A204.1 (cell line): ENCODE measurements around the gene PLAC1.

Source experiments
- FAIRE-seq: peaks from 2 replicates; lab custom pipeline; 2012; peaks lifted over from hg19 to GRCh38; lab: Jason Lieb, UNC

Gene PLAC1, protein sequence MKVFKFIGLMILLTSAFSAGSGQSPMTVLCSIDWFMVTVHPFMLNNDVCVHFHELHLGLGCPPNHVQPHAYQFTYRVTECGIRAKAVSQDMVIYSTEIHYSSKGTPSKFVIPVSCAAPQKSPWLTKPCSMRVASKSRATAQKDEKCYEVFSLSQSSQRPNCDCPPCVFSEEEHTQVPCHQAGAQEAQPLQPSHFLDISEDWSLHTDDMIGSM

DNA sequence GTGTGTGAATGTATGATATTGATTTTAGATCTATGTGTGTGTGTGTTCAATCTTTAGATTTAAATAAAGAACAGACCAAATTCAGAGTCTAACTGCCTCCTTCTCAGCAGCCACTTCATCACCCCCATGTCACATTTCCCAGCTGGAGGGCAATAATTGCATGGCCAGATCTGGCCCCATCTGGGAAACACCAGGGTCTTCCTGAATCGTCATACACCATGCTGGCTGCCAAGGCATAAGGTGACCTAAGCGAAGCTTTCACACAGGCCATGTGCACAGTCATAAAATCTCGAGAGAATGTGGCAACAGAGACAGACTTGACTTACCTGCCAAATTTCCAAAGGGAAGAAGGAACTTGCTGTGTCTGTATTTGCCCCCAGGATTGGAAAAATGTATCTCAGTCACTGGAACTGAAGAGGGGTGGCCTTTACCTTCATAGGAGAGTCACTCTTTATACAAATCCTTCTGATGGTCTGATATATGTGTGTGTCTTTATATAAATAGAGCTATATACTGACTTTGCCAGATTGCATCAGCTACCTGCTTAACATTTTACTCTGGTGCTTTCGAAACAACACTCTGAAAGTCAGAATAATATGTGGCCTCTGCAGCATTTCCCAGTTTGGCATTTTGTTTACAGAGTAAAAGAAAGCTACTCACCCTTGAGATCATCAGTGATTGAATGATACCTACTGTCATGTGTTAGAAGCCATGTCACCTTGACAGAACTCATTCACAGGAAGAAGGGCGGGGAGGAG is at the start of gene PLAC1:
Gene PLAC1, minus strand, starts transcription at position 470 of the 758 bp plus-strand sequence. CDS start 91,789 bp downstream, outside the sequence.
- FAIRE-seq, result no peak

- no peak for FAIRE-seq
These were observed 47.9 kb upstream of the PLAC1 start for GRCh38 chrX:134706138-134706537.

DNA sequence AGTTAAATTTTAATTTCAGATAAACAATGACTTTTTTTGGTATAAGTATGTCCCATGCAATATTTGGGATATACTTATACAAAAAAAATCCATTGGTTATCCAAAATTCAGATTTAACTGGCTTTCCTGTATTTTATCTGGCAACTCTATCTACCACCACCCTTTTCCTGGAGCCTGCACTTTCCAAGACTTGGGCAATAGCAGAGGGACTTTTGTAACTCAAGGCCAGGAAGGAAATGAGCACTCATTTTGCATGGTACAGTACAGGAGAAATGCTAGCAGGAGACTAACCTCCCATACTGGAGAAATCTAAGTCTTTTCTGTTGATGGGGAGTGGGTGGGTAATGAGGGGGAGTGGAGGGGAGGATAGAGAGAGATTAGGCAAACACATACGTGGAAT is 37.7 kb upstream of the PLAC1 start:
- FAIRE-seq, result no peak

DNA sequence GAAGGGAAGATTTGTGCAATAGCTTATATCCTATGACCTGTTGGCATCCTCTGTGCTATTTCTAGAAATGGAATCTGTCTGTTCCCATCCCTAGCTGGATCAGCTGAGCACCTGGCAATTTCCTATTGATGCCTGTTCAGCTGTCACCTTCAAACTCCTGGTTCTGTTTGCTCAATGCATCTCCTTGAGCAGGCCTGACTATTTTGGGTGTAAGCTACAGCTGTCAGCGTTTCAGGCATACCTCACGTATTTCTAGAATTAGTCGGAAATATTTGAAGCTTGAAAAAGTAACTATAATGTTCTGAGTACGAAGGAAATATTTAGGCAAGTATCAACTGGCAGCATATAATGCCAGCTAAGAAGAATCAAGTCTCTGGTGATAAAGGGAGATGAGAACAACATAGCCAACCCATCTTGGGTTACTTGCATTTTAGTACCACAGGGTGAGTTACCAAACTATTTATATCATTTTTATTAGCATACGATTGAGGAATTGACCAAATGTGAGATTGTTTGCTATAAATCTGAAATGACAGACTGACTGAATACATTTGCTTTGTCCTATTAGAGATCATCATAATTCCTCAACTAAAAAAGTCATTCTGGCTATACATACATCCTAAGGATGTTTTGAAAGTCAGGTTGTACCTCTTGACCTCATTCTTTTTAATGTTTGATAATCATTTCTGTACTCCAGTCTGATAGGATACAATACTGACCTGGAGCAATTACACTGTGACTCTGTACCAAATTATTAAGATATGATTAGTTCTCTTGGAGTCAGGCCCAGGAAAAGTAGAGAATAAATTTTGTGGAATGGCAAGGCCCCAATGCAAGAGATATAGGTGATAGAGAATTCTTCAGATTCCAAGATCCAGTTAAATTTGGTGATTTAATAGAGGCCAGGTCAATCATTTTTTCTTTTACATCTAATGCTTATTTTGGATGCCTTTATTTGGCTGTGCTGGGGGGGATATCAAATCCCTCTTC is 36.4 kb upstream of the PLAC1 start:
- no peak for FAIRE-seq

DNA sequence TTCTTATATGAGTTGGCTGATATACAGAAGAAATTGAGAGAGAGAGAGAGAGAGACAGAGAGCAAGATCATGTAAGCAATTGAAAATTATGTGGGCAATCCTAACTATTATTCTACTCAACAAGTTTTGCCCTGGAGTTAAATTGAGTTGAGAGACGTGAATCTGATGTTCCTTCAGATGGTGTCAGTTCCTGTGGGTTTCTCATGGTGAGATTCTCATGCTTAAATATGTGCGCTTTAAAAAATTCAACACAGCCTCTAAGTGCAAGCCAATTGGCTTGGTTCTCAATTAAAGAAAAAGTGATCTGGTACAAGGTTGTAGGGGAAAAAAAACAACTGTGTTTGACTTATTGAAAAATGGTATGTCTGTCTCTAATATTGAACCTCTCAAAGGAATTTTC is 35.4 kb upstream of the PLAC1 start:
- no peak for FAIRE-seq

DNA sequence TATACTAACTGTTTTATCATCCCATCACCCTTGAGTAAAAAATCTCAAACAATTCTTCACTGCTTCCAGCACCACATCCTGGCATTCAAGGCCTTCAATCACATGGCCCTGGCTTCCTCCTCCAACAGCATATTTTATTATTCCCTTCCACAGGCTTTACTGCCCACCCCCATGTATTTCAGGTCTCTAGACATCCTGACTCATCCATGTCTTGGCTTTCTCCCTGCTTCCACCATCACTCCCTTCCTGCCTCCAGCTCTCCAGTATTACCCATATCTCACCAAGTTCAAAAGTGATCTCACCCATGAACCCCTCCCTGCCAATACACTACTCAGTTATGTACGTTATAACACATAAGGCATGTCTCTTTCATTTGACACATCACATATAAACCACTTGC is 34.7 kb upstream of the PLAC1 start:
- no peak for FAIRE-seq

DNA sequence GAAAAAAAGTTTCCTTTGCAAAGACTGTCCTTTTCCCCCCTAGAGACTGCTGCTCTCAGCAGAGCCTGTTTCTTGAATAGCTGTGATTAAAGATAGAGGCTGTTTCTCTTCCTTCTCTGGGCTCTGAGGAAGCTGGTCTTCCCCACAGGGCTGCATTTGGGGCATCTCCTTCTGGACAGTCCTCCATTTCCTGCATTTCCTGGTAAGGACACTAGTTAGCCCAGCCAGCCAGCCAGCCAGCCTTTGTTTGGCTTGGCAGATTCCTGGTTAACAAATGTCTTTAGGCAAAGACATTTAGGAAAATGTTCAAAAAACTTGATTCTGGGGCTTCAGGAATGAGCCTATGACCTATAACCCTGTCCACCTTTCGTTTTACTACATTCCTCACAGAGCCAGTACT is 34.0 kb upstream of the PLAC1 start:
- FAIRE-seq, result no peak

- FAIRE-seq, result no peak
These were observed 33.2 kb upstream of the PLAC1 start for GRCh38 chrX:134691453-134691852.

GRCh38 chrX:134688839-134689238 is 30.6 kb upstream of the PLAC1 start:
- FAIRE-seq, result no peak

DNA sequence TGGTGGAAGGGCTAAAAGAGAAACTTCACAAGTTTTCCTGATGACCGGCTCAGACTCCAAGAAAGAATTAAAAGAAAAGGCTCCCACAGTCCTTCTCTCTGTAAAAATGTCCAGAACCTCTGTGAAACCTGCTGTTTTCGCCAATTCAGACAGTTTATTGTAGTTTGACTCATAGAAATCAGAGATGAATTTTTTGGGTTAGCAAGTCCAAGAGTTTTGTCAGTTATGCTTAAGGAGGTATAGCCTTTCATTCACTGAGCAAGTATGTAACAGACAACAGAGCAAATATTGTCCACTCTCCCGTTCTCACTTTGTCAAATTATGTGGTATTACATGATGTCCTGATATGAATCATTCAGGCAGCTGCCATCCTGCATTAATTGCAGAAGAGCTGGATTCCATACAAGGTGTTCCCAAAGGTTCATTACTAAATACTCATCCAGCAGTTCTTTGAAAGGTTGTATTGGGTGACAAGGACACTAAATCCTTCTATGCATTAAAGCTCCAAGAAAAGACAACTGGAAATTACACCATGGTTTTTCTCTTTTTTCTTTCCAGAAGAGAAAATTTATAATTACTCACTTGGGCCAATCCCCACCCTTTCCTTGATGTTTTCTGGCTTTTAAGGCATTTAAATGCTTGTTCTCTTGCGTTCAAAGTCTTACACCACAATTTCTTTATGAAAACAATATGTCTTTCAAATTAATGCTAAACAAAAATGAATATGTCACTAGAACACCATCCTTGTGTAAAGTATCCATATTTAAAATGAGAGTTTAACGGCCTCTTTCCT is 30.0 kb upstream of the PLAC1 start:
- FAIRE-seq, result no peak

DNA sequence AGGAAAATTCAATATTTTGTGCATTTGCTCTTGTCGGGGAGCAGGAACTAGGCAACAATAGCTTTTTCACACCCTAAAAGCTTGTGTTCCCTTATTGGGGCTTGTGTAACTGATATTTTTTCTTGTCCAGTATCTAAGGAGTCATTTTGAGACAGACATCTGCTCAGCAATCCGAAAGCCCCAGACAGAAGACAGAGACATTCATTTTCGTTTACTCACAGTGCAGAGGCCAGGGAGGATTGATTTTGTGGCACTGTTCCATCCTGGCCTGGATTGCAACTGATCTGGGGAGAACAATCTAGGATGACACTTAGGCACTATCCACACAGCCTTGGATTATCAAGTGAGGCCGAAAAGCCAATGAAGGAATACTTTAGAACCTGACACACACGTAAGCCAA is 27.4 kb upstream of the PLAC1 start:
- FAIRE-seq, result no peak

DNA sequence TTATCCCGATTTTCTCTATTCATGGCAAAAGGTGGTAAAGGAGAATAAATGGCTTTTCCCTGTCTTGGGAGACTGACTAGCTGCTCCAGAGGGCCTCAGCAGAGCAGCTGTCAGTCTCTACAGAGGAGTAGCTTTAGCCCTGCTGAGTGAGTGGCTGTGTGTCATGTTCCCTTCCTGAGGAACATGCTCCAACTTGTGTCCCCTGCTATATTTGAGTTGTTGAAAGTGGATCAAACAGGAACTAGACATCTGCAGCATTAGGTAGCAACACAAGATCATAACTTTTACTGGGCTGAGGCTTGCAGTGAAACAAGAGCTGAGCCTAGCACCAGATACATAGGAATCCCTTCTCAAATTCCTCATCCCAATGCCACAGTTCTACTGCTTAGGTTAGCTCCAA is 26.7 kb upstream of the PLAC1 start:
- no peak for FAIRE-seq

- FAIRE-seq, result no peak
These were observed 25.2 kb upstream of the PLAC1 start for GRCh38 chrX:134683351-134684005.

DNA sequence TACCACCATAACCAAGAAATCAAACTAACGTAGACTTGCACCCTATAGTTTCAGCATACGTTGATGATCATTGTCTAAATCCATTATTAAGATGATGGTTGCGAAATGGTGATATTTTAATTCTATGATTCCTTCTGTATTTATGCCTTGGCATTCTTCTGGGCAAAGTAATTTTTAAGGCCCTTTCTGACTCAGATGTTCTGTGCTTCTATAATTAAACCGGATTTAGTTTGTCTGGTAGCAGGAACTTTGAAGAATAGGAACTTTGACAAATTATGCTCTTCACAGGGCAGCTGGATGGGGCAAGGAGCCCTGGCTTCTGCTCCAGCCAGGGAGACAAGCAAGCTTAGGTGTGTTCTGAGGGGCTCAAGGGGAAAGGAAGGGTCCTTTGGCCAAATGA is 23.8 kb upstream of the PLAC1 start:
- FAIRE-seq, result no peak

DNA sequence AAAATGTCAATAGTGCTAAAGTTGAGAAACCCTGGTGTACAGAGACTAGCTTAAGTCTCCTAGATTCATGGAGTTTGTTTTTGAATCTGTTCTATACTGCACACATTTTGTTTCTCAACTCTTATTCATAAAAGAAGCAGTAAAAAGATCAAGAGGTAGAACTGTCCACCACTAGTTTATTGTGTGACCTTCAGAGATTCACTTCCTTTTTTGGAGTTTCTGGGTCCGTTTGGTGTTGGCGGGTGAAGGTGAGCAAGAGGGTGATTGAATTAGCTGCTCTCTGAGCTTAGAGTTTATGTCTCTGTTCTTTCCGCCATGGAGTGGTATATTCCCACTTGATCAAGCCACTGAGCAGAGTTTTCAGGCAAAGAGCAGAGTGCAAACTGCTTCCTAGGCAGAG is 21.4 kb upstream of the PLAC1 start:
- no peak for FAIRE-seq

DNA sequence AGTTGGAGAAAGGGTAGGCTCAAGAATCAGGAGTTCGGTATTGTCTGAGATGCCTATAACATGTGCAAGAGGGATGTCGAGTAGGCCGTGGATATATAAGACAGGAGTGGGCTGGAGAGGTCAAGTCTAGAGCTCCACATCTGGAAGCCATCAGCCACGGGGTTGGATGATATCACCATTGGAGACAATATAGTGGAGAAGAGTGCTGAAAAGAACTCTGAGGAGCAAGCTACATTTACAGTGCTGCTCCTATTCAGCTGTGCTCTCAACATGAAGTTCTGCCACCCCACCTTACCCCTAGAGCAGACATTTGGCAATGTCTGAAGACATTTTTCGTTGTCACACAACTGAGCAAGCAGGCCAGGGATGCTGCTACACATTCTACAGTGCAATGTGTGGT is 20.9 kb upstream of the PLAC1 start:
- FAIRE-seq, result no peak

- FAIRE-seq, result no peak
These were observed 19.1 kb upstream of the PLAC1 start for GRCh38 chrX:134677332-134677731.

GRCh38 chrX:134676436-134676835 is 18.2 kb upstream of the PLAC1 start:
- no peak for FAIRE-seq

- FAIRE-seq, result no peak
These were observed 14.9 kb upstream of the PLAC1 start for GRCh38 chrX:134673123-134673522.

- no peak for FAIRE-seq
These were observed 13.8 kb upstream of the PLAC1 start for GRCh38 chrX:134672101-134672500.

- no peak for FAIRE-seq
These were observed 13.0 kb upstream of the PLAC1 start for GRCh38 chrX:134671294-134671693.
